HCT116 (cell line): ENCODE data around the gene LAMA4.

Experiments used
- CEBPB ChIP-seq: IDR thresholded peaks from 2 replicates; pipeline ENCODE4 v1.6.1; 2012; ENCODE audit warnings: low read depth
- CTCF ChIP-seq, 3 experiments: fragments of 200-600 bp in 1 of 3; sonication (generic) in 1 of 3; IDR thresholded peaks in 2 of 3; conservative IDR thresholded peaks in 1 of 3; 2 replicates each; pipeline ENCODE4 v1.5.1; 2012 to 2017; ENCODE audit warnings: low read depth in 2 of 3, low read length in 2 of 3, antibody characterized with exemption in 1 of 3, borderline replicate concordance in 1 of 3, control low read depth in 1 of 3, mild to moderate bottlenecking in 1 of 3, mixed read lengths in 1 of 3, mixed run types in 1 of 3, moderate library complexity in 1 of 3; ENCODE audit not compliant: insufficient read depth in 1 of 3
- EGR1 ChIP-seq: IDR thresholded peaks from 2 replicates; pipeline ENCODE4 v1.6.1; 2012; ENCODE audit warnings: low read depth
- ELF1 ChIP-seq: IDR thresholded peaks from 2 replicates; pipeline ENCODE4 v1.6.1; 2012; ENCODE audit warnings: low read depth, borderline replicate concordance
- EZH2 ChIP-seq: fragments of 200-600 bp; sonication (generic); IDR thresholded peaks from 2 replicates; pipeline ENCODE4 v1.6.1; 2017; ENCODE audit warnings: antibody characterized with exemption, mixed run types
- EZH2phosphoT487 ChIP-seq: fragments of 200-600 bp; IDR thresholded peaks from 2 replicates; pipeline ENCODE4 v1.6.1; 2018; ENCODE audit warnings: antibody characterized with exemption, borderline replicate concordance
- JUND ChIP-seq: IDR thresholded peaks from 2 replicates; pipeline ENCODE4 v1.6.1; 2012
- MAX ChIP-seq: IDR thresholded peaks from 2 replicates; pipeline ENCODE4 v1.6.1; 2012
- POLR2A ChIP-seq: IDR thresholded peaks from 2 replicates; pipeline ENCODE4 v1.7.0; 2011; ENCODE audit warnings: borderline replicate concordance; ENCODE audit not compliant: insufficient read depth, insufficient read length; ENCODE audit errors: extremely low read depth
- RAD21 ChIP-seq: IDR thresholded peaks from 2 replicates; pipeline ENCODE4 v1.6.1; 2012; ENCODE audit warnings: low read depth, mild to moderate bottlenecking
- SIN3A ChIP-seq: IDR thresholded peaks from 2 replicates; pipeline ENCODE4 v1.6.1; 2012; ENCODE audit warnings: low read depth
- SP1 ChIP-seq: IDR thresholded peaks from 2 replicates; pipeline ENCODE4 v1.6.1; 2012; ENCODE audit warnings: low read depth
- YY1 ChIP-seq: IDR thresholded peaks from 2 replicates; pipeline ENCODE4 v1.6.1; 2011; ENCODE audit warnings: low read length, low read depth, moderate library complexity, mild to moderate bottlenecking; ENCODE audit not compliant: insufficient replicate concordance; ENCODE audit errors: extremely low read depth

GRCh38 chr6:112214739-112215269 is 39.6 kb downstream of the LAMA4 start:
- no peak for TF ChIP-seq JUND
- TF ChIP-seq CTCF (IDR thresholded peaks at IDR 0.05 in 2 of 3, conservative IDR thresholded peaks at IDR 0.05 in 1 of 3; ENCODE audit: borderline replicate concordance in 1 of 3, insufficient read depth in 1 of 3, low read depth in 2 of 3, low read length in 2 of 3): no peak
- no peak for TF ChIP-seq MAX
- no peak for TF ChIP-seq POLR2A
- no peak for TF ChIP-seq SIN3A
- TF ChIP-seq EGR1: no peak
- TF ChIP-seq ELF1: no peak
- TF ChIP-seq EZH2: no peak
- no peak for TF ChIP-seq SP1
- no peak for TF ChIP-seq EZH2phosphoT487
- TF ChIP-seq RAD21: no peak
- no peak for TF ChIP-seq YY1
- no peak for TF ChIP-seq CEBPB
